BE2C (cell line): ENCODE measurements around the gene ASGR1.

Source experiments
- DNase-seq: peaks from one replicate; pipeline ENCODE4 v3.0.0-alpha.2; 2020
- H3K27me3 ChIP-seq: fragments of 250-450 bp; sonication (Bioruptor Pico); 2 replicates; pipeline ENCODE4 v1.5.1; 2020; ENCODE audit warnings: mild to moderate bottlenecking
- H3K36me3 ChIP-seq: fragments of 250-450 bp; sonication (Bioruptor Pico); 2 replicates; pipeline ENCODE4 v1.5.1; 2020; ENCODE audit warnings: mild to moderate bottlenecking
- H3K4me1 ChIP-seq: fragments of 250-450 bp; sonication (Bioruptor Pico); 2 replicates; pipeline ENCODE4 v1.5.1; 2020
- H3K4me3 ChIP-seq: 2 replicates; pipeline ENCODE4 v1.5.1; 2011; ENCODE audit warnings: low read depth, low read length
- H3K9me3 ChIP-seq: fragments of 250-450 bp; sonication (Bioruptor Pico); 2 replicates; pipeline ENCODE4 v1.5.1; 2020
- CTCF ChIP-seq: IDR thresholded peaks from 2 replicates; pipeline ENCODE4 v1.5.1; 2012; ENCODE audit warnings: mild to moderate bottlenecking, low read depth, low read length

ASGR1 gene

GRCh38 chr17:7144213-7144612 lies 35.0 kb downstream of the ASGR1 start:
- no peak for TF ChIP-seq CTCF
- H3K4me1 ChIP-seq = no peaks in the 10 kb centered on the region
- H3K36me3 ChIP-seq = no peaks in the 10 kb centered on the region
- H3K27me3 ChIP-seq = peaks cover 35% of the 10 kb centered on the region
- H3K4me3 ChIP-seq = no peak overlapping the region
- no peaks in the 10 kb centered on the region for H3K9me3 ChIP-seq
- no peak for DNase-seq

- Histone ChIP-seq H3K36me3 (no peaks in the 10 kb centered on the region), H3K9me3 (no peaks in the 10 kb centered on the region), H3K4me3 (no peak overlapping the region), H3K4me1 (no peaks in the 10 kb centered on the region), H3K27me3 (peaks cover 53% of the 10 kb centered on the region)
- no peak for TF ChIP-seq CTCF
- DNase-seq = no peak
Observed at GRCh38 chr17:7141824-7142223, 37.3 kb downstream of the ASGR1 start.

GRCh38 chr17:7139400-7139799 lies 39.8 kb downstream of the ASGR1 start:
- TF ChIP-seq CTCF = no peak
- Histone ChIP-seq H3K4me1 (no peaks in the 10 kb centered on the region), H3K9me3 (no peaks in the 10 kb centered on the region), H3K36me3 (no peaks in the 10 kb centered on the region), H3K27me3 (peaks cover 57% of the 10 kb centered on the region), H3K4me3 (no peak overlapping the region)
- DNase-seq = no peak

- TF ChIP-seq CTCF = no peak
- DNase-seq = no peak
- peaks cover 59% of the 10 kb centered on the region for H3K27me3 ChIP-seq
Observed at GRCh38 chr17:7138800-7139381, 40.3 kb downstream of the ASGR1 start.

GRCh38 chr17:7137171-7137943 lies 41.8 kb downstream of the ASGR1 start:
- no peak for TF ChIP-seq CTCF
- no peak for DNase-seq
- Histone ChIP-seq H3K4me3 (no peak overlapping the region), H3K4me1 (no peaks in the 10 kb centered on the region), H3K9me3 (no peaks in the 10 kb centered on the region), H3K36me3 (no peaks in the 10 kb centered on the region), H3K27me3 (peaks cover 63% of the 10 kb centered on the region)

More at GRCh38 chr17:7138800-7139381, 40.3 kb downstream of the ASGR1 start:
- H3K9me3 ChIP-seq = no peaks in the 10 kb centered on the region
- H3K4me3 ChIP-seq = no peak overlapping the region
- H3K36me3 ChIP-seq = no peaks in the 10 kb centered on the region
- no peaks in the 10 kb centered on the region for H3K4me1 ChIP-seq

GRCh38 chr17:7136266-7136877 lies 42.8 kb downstream of the ASGR1 start:
- TF ChIP-seq CTCF = peak; percentile 85
- H3K36me3 ChIP-seq = no peaks in the 10 kb centered on the region
- peak; percentile 58 for DNase-seq
- H3K9me3 ChIP-seq = no peaks in the 10 kb centered on the region
- no peak overlapping the region for H3K4me3 ChIP-seq
- H3K4me1 ChIP-seq = no peaks in the 10 kb centered on the region
- H3K27me3 ChIP-seq = peaks cover 60% of the 10 kb centered on the region
